GM19455 (cell line): ENCODE results near the gene OLFML1.

Experiments used
- ATAC-seq: cut with Tn5 transposase; IDR thresholded peaks from one replicate; pipeline ENCODE4 v1.9.1; 2021; ENCODE audit not compliant: unreplicated experiment

Gene OLFML1

DNA sequence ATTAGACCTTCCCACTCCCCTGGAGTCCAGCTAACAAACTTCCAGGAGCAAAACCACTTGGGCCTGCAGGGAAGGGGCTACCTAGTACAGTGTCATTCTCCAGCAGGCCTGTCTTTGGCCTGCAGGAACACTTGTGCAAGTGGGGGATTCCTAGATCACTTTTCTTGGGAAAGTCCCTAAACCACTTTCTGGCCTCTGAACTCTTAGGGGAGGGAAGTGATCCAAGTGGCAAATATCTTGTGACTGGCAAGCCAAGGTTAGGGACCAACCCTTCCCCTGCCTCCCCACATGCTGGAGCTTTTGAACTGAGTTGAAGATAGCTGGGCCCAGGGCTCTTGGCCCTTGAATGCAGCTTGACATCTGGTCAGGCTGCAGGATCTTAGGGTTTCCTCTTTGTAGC, 45.7 kb downstream of the OLFML1 start:
- no peak for ATAC-seq

DNA sequence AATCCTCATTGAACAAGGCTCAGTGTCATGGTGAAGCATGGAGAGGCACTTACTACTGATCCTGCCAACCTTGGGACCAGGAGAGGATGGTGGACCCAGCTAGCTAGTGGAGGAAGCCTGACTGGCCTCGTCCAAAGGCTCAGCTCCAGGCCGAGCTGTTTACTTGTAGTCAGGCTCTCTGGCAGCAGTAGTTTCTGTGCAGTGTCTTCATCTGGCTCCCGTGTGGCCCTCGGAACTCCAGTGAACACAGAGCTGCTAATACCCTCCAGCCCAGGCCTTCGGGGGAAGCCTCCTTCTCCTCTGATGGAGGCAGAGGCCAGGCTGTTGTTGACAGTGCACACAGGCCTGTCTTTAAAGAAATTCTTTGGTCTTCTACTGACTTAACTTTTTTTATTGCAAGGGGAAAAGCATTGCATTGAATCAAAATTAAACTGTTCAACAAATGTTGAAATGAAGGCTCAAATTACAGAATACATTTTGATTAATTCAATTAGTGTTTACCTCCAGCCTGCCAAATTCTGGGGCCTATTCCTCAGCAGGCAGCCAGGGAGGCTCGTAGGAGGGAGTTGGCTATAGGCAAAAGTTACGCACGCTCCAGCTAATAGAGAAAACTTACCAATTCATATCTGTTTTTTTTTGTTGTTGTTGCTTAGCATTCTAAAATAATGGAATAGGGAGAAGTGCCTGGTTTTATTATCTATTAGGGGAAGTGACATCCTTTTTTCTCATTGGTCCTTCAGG, 47.3 kb downstream of the OLFML1 start:
- ATAC-seq = no peak

DNA sequence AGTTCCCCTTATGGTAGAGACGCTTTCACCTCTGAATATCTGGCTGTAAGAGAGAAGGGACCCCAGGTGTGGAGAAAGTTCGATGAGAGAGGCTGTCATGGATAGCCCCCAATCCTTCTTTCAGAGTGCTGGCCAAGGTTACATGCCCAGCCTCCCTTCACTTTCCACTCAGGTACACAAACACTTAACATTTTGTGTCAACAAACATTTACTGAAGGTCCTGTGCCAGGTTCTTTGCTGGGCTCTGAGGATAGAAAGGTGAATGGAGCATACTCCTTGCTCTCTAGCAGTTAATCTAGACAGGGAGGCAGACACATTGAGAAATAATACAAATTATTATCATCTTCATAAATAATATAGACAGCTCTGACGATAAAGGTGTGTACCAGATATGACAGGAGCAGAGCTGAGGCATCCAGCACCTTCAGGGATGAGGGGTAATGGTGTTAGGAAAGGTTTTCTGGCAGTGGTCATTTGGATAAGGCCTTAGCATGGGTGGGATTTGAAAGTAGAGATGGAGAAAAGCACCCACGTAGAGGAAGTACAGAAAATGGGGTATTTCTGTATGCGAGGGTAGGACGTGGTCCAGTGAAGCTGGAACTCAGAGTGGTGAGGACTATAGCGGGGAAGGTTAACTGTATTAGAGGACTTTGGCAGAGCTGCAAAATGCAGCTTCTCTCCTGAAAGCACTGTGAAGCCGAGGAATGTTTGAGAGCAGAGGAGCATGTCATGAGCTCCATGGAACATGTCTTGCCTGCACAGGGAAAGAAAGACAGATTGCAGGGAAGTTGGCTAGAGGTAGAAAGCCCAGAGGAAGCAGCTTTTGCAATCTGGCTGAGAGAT, 48.1 kb downstream of the OLFML1 start:
- peak; percentile 27 for ATAC-seq

- ATAC-seq = peak; percentile 55
Measured at GRCh38 chr11:7534042-7534378, 48.7 kb downstream of the OLFML1 start.

DNA sequence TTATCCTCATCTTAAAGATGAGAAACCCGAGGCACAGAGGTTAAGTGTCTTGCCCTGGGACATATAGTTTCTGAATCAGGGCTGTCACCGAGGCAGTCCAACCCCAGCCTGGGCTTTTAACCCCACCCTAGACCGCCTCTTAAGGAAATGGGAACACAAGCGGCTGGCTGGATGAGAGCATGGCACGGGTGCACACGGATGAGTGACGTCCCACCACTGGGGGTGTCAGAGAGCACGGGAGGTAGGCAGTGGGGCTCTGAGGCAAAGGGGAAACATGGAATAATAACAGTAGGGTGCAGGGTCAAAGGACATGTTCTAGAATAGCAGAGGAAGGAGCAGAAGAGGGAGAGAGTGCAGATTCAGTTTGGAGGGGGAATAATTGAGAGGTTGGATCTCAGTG, 50.8 kb downstream of the OLFML1 start:
- ATAC-seq = no peak

DNA sequence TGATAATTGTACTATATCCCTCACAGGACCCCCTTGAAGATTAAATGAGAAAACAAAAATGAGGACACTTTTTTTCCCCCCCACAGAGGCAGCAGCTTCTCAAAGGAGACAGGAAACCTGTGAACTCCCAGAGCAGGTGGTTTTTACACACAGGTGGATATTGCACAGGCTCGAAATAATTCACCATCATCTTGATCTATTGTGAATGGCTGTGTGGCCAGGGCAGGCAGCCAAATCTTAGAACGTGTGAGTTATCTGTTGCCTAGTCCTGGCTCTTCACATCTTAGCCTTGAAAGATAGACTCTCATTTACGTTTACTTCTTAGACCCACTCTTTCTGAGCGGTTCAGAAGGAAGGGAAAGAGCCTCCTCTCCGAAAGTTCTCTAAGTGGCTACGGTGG, 52.0 kb downstream of the OLFML1 start:
- no peak for ATAC-seq

DNA sequence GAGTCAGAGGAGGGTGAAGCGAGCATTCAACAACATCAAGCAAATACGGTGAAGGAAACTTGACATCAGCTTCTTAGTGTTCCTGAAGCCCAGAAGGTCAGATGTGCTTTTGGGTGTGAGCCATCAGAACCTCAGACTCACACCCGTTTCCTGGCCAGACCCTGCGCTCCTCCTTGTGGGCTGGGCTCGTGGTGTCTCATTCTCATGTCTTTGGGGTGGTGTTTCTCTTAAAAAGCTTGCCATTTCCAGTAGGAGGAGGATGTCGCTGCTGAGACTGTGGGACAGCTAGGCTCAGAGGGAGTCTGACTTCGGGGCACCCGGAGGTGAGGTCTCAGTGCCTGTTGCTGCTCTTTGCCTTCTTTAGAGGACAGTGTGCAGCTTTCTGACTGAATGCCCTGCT, 52.7 kb downstream of the OLFML1 start:
- ATAC-seq = no peak

GRCh38 chr11:7538466-7539454, 53.5 kb downstream of the OLFML1 start:
- no peak for ATAC-seq

- ATAC-seq = no peak
Measured at GRCh38 chr11:7540830-7541555, 55.7 kb downstream of the OLFML1 start.

- no peak for ATAC-seq
Measured at GRCh38 chr11:7543302-7543701, 58.0 kb downstream of the OLFML1 start.

DNA sequence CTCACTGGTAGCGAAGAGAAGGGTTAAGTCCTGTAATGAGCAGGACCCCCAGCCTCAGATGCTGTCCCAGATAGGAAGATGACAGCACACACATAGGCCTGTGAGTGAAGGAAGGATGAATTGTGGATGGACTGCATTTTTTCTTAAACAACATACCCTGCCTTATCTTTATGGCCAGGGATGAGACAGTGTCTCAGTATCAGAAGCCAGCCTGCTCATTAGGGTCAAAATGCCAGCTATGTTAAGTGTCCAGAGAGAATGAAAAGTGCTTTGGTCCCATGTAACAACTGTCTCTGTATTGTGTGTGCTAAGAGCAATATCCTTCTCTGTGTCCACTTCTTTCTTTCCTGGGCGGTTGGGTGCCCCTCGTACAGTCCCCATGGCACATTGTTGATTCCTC, 58.7 kb downstream of the OLFML1 start:
- no peak for ATAC-seq

DNA sequence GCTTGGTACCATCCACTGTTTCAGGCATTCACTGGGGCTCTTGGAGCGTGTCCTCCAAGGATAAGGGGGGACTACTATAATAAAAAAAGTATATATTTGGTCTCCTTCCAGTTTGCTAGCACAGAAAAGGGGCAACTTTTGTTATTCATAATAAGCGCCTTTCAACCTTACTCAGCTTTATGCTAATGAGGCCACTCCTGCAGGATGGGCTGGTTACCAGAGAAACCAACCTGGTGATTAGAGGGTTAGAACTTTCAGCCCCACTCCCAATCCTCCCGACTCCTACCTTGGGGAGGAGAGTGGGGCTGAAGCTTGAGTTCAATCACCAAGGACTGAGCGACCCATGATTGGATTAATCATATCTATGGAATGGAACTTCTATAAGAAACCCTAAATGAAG, 60.3 kb downstream of the OLFML1 start:
- ATAC-seq = no peak

DNA sequence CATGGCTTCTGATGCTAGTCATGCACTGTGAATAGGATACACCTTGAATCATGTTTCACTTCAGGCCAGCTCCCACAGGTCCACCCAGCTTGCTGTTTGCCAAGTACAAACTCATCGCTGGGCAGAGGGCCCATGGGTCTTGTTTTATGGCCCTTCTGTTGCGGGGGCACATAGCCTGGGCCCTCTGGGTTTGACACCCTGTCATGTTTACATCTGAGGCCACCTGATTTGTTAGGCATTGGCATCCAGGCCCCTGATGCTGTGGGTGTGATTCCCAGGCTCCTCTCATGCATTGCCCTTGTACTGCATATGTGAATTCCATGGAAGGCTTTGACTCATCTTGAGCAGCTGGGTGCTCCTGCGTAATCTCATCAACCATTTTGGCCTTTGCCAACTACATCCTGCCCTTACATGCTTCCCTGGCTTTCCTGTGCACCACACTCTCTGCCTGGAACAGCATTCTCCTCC, 61.1 kb downstream of the OLFML1 start:
- no peak for ATAC-seq

- no peak for ATAC-seq
Measured at GRCh38 chr11:7547687-7548086, 62.4 kb downstream of the OLFML1 start.

DNA sequence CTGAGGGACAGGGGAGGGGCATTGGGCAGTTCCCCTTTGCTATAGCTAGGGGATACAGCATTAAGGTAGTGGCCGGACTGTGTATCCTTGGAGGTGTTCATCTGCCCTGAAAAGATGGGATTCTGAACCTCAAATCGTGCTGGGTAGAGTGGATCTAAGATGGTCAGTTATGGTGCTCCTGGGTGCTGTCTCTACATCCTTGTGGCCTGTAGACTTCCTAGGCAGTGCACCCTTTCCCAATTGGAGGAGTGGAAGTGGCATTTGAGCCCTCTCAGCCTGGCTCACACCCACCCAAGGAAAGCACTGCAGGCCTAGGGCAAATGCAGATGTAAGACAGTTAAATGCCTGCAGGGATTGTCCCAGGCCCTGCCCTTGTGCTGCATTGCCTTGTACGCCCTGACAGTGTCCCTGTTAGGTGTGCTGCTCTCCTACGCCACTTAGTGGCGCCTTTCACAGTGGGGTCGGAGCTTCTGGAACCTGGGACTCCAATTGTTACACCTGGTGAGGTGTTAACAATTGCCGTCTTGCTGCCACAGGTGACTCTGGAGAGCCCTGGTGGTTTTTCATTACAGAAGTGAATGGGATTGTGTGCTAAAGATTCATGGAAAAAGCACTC, 63.5 kb downstream of the OLFML1 start:
- ATAC-seq = peak; percentile 83

DNA sequence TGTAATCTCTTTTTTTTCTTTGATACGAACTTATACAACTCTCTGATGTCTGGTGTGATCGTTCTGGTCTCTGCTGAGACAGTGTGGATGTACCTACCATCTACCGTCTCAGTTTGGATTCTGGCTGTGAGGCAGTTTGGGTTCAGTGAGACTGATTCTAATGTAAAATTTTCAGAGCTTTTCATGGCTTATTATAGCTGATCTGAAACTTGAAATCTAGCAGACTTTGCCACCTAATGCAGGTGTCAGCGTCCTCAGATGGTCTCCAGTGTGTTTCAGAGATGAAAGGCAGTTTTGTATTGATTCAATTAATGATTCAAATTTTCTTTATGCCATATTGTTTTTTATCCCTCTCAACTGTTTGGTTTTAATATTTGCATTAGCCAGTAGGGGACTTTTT, 64.4 kb downstream of the OLFML1 start:
- ATAC-seq = no peak

GRCh38 chr11:7551571-7551970, 66.3 kb downstream of the OLFML1 start:
- no peak for ATAC-seq

DNA sequence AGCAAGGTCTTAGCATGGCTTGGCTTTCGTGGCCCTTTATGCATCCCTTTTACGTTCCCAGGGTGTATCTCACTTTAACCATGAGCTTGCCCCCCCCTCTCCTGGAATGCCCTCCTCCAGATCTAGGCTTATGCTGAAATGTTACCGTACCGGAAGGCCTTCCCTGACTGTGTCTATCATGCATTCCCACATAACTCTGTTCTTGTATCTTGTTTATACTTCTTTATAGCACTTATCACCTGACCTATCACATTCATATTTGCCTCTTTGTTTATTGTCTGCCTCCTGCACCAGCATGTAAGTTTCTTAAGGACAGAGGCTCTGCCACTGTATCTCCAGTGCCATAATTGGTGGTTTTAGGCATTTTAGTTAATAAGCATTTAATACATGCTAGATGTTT, 67.4 kb downstream of the OLFML1 start:
- ATAC-seq = no peak

- no peak for ATAC-seq
Measured at GRCh38 chr11:7555052-7555699, 69.9 kb downstream of the OLFML1 start.

GRCh38 chr11:7558046-7558445, 72.7 kb downstream of the OLFML1 start:
- ATAC-seq = no peak
